ENCODE results near the gene NPHP4.
A peak's percentile ranks its signal among the peaks of the same experiment; 100 is the strongest.

The NPHP4 gene

DNA sequence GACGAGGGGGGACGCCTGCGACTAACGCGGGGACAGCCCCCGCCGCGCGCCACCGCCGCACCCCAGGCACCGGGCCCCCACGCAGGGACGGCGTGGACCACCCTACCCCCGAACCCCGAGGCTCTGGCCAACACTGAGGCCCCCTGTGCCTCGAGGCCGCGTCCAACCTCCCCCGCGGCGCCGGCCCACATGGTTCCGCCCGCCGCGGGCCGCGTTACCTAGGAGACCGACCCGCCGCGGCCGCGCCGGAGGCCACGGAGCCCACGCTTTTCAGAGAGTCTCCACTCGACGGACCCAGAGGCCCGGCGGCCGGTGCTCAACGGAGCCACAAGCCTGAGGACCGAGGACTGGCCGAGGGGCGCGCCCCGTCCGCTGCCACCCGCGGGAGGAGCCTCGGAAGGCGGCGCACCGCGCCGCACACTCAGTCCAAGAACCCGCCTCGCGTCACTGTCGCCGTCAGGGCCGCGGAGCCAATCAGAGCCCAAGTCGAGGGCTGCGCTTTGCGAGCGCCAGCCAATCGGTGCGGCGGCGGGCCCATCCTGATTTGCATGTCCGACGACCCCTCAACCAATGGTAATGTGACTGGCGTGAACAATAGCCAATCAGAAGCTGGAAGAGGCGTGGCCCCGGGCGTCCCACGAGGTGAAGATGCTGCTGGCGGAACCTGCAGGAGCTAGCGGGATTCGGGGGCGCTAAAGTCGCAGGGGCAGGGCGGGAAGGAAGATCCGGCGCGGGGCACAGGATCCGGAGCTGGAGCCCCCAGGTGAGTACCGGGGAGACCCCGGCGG, at the start of gene NPHP4:
Gene NPHP4, minus strand, starts transcription at position 400 of the 788 bp plus-strand sequence. CDS start 6,136 bp downstream, outside the sequence.
- peak; percentile 98 for DNase-seq (ENCODE audit: low read depth)

DNA sequence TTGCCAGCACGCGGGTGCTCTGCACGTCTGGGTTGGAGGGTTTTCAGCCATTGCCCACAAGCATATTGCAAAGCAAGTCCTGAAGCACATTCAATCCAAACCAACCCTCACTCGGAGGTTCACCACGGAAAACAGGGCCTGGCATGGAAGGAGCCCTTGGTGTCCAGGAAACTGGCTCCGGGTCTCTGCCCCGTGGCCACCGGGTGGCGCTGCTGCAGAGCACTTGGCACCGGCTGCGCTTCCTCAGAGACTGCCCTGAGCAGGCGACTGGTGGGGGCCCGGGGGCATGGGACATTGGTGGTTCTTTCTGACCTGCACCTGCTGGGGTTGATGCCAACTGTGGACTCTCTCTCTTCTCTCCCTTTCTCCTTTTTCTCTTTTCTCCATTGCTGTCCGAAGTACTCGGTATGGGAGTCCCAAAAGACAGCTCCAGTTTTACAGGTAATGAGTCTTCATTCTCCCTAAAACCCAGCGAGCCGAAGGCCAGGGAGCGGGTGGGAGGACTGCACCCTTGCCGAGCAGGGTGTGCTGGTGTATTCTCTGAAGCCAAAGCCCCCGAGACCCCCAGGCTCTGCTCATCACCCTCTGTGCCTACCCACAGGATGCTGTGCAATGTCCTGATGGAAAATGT, 49.3 kb upstream of the NPHP4 start:
- no peak for DNase-seq (ENCODE audit: low read depth)

DNA sequence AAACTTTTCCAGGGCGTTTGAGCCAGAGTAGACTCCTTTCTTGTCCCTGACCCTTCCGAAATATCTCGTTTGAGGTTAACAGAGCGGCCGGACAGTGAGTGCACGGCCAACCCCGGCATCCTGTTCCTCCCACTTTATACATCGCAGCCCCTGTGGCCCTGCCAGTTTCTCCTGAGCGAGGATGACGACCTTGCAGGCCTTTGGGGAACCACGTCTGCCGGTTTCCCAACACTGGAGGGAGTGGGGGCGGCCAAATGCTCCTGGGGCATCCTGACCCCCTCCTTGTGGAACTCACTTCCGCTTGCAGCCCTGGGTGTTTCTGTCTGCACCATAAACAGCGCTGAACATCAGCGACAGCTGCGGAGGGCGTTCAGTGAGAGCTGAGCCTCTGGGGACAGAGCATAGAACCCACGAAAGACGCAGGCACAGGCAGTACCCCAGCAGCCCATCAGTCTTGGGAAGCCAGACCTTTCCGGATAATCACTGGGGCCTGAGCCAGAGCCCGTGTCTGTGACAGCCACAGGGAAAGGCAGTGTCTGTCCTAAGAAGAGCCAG, 48.7 kb upstream of the NPHP4 start:
- no peak for DNase-seq (ENCODE audit: low read depth)

DNA sequence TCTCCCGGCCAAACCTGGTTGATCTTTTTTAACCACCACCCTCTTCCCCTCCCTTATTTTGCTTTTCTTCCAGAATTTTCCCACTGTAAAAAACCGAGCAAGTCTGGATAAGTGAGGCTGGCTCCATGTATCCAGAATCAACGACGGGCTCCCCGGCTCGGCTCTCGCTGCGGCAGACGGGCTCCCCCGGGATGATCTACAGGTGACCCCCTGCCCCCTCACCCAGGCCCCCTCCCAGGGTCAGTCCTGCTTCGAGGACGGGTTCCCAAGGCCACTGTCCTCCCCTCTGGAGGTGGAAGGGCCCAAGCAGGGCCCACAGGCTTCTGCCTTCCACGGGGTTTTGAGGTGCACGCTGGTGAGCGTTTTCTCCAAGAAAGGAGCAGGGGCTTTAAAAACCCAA, 48.2 kb upstream of the NPHP4 start:
- no peak for DNase-seq (ENCODE audit: low read depth)

DNA sequence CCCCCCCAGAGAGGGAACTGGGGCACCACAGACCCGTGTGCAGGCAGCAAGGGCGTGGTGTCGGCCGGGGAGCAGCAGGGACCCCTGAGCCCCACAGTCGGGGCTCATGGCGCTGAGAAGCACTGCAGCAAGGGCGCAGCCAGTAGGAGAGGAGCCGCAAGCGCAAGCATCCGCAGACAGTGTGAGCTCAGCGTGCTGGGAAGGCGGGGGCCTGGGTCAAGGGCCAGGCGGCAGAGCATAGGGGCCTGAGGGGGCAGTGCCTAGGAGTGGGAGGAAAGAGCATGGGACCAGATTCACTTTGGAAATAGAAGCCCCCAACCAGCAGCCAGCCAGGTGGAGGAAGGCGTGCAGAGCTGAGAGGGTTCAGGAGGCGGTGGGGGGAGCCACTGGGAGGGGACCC, 46.8 kb upstream of the NPHP4 start:
- no peak for DNase-seq (ENCODE audit: low read depth)

DNA sequence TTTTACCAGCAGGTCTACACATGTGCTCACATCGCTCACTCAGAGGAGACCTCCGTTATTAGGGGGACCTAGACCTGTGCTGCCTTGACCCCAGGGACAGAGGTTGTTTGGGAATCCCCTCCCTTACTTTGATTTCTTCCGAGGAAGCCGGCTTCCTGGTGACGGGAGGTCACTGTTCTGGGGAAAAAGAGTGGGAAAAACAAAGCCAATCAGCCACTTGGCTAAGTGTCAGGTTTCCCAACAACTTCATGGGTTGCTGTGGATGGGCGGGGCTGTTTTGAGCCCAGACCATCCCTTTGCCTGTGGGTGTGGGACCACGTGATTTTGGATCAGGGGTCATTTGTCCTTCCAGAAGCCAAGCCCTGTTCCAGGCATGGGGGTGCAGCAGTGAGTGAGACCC, 46.4 kb upstream of the NPHP4 start:
- DNase-seq (ENCODE audit: low read depth), result no peak

DNA sequence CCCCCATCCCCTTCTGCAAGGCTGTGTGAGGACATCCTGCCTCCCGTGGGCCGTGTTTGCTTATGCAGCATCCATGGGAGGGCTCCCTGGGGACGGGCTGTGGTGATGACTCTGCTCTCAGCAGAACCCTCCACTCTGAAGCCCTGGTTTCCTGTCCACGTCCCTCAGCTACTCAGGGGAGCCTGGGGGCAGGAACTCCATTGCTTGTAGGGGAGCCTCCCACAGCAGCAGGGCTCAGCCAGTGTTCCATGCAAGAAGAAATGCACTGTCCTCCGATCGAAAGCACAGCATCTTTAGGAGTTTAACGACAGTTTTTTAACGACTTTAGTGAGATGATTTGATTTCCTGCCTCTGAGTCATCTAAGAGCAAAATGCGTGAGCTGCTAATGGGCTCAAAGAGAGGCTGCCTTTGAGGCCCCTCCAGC, 45.1 kb upstream of the NPHP4 start:
- no peak for DNase-seq (ENCODE audit: low read depth)

DNA sequence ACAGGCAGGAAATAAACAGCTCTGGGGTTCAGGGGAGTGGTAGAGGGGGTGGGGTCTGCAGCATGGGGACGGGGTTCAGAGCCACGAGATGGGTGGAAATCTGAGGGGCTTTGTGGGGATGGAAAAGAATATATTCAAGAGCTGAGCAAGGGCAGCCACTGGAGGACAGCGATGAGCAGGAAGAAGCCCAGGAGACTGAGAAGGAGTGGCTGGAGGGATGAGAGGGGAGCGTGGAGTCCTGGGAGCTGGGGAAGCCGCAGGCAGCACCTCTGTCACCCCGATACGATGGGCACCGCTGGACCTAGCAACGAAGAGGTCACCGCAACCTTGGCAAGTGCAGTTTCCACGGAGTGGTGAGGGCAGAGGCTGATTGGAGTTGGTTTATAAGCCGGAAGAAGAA, 43.5 kb upstream of the NPHP4 start:
- no peak for DNase-seq (ENCODE audit: low read depth)

DNA sequence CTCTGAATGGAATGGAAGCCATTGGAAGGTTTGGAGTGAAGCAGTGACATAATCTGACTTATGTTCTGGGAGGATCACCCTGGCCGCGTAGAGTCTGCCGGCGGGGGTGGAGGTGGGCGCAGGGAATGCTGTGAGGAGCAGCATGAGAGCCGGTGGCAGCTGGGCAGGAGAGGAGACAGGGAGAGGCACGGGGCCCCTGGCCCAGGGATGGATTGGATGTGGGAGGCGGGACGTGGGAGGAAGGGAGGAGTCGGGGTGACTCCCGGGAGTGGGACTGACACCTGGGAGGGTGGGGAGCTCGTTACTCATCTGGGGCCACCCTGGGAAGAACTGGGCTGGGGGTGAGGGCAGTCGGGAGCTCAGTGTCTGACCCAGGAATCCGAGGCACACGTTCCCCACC, 43.1 kb upstream of the NPHP4 start:
- DNase-seq (ENCODE audit: low read depth), result no peak

DNA sequence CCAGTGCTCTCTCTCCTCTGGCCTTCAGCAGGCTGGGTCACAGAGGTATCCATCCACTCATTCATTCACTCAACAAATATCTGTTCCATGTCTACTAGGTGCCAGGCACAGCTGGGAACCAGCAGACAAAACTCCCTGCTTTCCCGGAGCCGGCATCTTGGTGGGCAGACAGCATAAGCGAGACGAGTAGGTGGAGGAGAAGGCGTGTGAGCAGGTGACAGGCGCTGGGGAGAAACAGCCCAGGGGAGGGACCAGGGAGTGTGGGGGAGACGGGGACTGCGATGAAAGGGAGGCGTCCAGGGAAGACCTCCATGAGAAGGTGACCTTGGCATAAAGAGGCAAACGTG, 42.5 kb upstream of the NPHP4 start:
- DNase-seq (ENCODE audit: low read depth), result no peak

DNA sequence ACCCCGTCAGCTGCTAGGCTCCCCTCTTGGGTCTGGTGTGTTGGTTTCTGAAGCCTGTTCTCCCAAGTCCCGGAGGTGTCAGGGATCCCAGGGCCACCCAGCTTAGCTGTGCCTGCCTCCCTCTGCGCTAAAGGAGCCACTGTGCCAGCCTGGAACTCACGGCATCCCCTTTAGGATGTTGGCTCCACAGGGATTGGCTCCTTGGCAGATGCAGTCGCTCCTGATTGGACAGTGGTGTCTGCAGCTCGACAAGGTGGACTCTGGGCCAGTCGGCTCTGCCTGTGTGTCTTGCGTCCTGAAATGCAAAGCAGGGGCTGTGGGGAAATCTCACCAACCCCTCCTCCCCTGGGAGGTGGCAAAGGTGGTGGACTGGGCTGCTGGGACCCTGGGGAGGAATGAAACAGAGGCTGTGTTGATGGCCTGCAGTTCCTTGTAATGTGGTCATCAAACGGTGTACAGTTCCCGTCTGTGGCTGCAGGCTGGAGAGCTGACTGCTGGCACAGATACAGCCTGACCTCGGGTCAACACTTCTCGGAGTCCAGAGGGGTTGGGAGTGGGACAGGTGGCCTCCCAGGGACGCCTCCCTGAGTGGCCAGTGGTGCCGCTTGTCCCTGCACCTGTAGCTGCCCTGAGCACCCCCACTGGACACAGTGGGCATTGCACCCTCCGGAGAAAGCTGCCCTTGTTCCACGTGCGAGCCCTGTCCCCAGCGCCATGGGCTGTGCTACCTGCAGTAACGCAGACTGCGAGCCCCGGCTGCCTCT, 41.9 kb upstream of the NPHP4 start:
- DNase-seq (ENCODE audit: low read depth), result no peak

DNA sequence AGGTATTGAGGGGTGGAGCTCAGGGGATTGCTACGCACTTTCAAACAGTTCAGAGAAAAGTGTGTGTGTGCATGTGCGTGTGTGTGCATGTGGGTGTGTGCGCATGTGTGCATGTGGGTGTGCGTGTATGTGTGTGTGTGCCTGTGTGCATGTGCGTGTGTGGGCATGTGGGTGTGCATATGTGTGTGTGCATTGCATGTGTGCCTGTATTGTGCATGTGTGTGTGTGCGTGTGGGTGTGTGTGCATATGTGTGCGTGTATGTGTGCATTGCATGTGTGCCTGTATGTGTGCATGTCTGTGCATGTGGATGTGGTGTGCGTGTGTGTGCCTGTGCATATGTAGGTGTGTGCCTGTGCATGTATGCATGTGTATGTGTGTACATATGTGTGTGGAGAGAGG, 40.9 kb upstream of the NPHP4 start:
- no peak for DNase-seq (ENCODE audit: low read depth)

DNA sequence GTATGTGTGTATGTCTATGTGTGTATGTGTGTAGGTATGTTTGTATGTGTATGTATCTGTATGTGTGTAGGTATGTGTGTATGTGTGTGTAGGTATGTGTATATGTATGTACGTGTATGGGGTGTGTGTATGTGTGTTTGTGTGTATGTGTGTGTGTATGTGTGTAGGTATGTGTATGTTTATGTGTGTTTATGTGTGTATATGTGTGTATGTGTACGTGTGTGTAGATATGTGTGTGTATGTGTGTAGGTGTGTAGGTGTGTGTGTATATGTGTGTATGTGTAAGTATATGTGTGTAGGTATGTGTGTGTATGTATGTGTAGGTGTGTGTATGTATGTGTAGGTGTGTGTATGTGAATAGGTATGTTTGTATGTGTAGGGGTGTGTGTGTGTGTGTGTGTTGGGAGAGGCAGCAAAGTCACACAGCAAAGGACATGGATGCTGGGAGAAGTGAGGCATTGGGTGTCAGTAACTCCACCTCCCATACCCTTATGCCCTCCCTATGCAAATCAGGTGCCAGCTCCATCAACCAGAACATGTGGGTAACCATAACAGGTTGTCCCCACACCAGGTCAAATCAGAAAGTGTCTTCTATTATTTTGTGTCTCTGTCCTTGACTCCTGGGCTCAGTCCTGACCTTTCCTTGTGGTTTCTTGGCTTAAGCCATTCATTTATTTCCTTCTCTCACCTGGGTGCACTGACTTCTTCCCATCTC, 38.5 kb upstream of the NPHP4 start:
- DNase-seq (ENCODE audit: low read depth), result no peak

DNA sequence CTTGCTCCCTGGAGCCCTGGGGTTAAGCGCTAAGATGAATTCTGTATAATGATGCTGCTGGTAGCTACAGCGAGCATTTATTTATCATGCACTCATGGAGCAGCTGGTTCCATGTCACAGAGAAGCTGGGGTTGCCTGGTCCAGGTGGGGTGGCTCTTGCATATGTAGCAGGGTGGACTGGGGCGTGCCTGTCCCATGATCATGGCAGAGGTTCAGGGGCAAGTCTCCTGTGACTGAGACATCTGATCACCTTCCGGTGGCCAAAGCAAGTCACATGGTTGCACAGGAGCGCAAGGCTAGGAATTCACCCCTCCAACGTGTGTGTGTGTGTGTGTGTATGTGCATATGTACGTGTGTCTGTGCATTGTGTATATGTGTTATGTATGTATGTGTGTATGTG, 37.9 kb upstream of the NPHP4 start:
- DNase-seq (ENCODE audit: low read depth), result no peak

DNA sequence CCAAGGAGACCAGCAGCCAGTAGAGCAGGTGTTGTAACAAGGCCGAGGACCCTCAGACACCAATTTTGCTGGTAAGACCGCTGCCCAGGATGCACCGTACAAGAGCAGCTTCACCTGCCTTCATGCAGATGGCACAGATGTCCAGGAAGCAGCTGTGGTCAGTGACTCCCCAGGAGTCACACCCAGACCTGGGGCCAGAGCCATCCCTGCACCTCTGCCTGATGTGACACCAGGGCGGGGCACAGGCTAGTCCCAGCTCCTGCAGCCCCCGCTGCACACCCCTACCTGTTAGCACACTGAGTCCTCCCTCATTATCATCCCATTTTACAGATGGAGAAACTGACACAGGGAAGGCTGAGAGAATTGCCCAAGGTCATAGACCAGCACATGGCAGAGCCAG, 37.1 kb upstream of the NPHP4 start:
- DNase-seq (ENCODE audit: low read depth), result no peak

DNA sequence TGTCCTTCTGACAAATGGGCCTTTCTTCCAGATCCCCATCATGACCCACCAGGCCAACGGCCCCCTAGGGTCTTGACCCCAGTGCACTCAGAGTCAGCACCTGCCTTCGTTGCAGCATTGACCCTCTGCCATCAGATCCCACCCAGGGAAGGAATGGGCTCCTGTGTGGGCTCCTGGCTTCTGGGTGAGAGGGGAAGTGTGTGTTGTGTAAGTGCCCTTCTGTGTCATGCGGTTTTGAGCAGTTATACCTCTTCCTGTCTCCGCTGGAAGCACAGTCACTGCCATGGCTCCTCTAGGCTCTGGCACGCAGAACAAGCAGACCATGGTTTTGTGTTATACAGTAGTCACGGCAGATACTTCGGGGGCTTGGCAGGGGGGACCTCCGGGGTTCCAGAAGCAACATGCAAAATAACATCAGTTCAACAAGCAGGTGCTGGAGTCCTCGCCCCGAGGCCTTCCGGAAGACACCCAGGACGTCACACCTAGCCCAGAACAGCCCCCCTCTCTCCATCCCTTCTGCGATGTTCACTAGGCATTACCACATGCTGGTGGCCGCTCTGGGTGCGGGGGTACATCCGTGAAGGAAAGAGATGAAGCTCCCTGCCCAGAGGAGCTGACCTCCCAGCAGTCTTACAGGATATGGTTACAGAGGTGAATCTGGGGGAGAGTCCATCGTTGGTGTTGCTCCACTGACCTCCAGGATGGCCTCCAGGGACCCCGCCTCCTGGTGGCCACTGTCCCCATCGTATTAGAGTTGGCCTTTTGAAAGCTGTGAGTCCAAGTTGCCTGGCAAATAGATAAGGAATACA, 36.0 kb upstream of the NPHP4 start:
- no peak for DNase-seq (ENCODE audit: low read depth)

DNA sequence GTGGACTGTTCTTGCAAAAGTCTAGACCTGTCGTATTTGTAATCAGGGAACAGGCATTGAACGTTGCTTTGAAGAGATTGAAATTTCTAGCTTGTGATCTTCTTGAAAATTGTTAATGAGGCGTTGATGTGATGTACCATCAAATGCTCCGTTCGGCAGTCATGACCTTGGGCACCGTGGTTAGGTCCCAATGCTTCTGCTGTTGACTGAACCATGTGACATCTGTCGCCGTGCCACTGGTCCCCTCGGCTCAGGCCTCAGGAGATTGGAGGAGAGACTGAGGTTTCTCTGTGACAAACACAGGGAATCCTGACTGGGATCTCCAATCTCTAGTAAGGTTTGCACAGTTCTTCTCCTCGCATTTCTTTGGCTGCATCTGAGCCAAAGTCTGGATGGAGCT, 35.4 kb upstream of the NPHP4 start:
- no peak for DNase-seq (ENCODE audit: low read depth)

DNA sequence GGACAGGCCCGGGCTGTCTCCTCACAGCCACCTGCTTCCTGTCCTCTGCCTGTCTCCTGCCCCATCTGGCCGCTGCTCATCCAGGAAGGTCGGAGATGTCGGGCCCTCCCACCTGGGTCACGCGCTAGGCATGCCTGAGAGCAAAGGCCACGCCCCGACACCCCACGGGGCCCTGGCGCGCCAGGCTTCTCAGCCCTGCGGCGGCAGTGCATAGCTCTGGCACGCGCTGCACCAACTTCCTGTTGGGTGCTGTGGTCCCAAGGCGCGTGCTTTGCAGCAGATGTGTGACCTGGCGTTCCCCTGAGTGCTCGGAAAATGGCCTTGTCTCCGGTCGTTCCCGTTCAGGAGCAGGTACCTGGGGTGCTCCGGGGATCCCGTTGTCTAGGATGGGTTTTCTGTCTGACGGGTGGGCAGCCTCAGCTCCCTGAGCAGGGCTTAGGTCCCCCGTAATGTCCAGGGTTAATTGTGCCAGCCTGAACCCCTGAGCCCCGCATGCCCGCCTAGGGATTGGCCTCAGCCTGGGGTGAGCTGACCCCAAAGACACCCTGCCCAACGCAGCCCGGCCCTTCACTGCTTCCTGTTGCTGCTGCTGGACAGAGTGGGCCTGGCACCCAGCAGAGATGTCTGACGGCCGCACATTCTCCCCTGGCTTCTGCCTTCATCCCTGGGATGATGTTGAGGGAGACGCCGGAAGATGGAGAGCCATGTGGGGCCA, 34.0 kb upstream of the NPHP4 start:
- DNase-seq (ENCODE audit: low read depth), result no peak

DNA sequence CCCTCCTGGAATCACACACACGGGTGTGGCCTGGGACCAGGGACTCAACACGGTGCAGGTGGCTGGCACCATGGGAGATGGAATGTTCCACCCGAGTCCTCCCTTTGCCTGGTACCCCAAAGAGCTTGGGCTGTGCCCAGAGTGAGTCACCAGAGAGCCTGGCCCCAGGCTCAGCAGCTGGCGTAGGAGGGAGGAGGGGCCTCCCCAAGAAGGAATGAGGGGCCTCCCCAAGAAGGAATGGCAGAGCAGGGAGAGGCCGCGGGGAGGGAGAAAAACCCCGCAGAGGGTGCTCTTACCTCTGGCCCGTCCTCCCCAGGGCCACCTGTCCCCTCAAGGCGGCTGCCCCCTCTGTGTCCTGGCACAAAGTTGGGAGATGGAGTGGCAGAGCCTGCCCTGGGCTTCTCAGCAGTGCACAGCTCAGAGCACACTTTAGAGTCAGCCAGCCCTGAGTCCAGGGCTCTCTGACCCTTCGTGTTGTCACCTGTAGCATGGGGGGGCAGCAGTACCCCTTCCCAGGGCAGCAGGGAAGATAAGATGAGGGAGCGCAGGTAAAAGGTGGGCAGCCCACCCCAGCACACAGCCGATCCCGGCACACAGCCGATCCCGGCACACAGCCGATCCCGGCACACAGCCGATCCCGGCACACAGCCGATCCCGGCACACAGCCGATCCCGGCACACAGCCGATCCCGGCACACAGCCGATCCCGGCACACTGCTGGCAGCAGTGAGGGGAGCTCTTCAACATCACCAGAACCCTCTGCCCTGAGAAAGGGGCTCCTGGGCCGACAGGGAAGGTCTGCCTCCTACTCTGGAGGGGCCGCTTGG, 33.3 kb upstream of the NPHP4 start:
- DNase-seq (ENCODE audit: low read depth), result no peak

DNA sequence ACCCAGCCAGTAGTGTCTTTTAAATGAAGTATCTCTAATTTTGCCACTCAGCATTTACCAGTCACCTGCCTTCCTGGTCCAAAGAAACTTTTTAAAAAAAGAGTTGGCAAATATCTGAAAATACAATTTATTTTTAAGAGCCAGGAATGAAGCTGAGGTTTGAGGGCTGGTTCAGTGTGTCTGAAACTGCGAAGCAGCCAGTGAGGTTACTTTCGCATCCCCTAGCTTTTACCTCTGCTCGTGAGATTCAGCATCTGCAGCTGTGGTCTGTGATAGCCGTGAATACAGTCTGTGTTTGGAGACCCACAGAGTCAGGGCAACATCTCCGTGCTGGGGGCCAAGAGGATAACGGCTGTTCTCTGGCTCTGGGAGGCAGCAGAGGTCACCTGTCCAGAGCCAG, 32.2 kb upstream of the NPHP4 start:
- DNase-seq (ENCODE audit: low read depth), result no peak
